Measurements from ENCODE around the gene AGBL1.

- no peak for TF ChIP-seq CTCF (IDR thresholded peaks at IDR 0.05)
- TF ChIP-seq USF2 (IDR thresholded peaks at IDR 0.05) = no peak
- no peak for TF ChIP-seq FOSB (CRISPR knock-in tag; IDR thresholded peaks at IDR 0.05)
- TF ChIP-seq POLR2A (IDR thresholded peaks at IDR 0.05; ENCODE audit: low read length) = no peak
- no peak for TF ChIP-seq SMC3 (IDR thresholded peaks at IDR 0.05)
- TF ChIP-seq PBX3 (IDR thresholded peaks at IDR 0.05) = no peak
- TF ChIP-seq NFE2L2 (conservative IDR thresholded peaks at IDR 0.05; ENCODE audit: low read length) = no peak
- TF ChIP-seq RNF2 (IDR thresholded peaks at IDR 0.05; ENCODE audit: borderline replicate concordance, low read depth) = no peak
- no peak for TF ChIP-seq REST (IDR thresholded peaks at IDR 0.05)
- no peak for TF ChIP-seq EP300 (IDR thresholded peaks at IDR 0.05)
- TF ChIP-seq MAX (IDR thresholded peaks at IDR 0.05) = no peak
- no peak for TF ChIP-seq ZFP36 (IDR thresholded peaks at IDR 0.05; ENCODE audit: borderline replicate concordance, partially characterized antibody)
- no peak for TF ChIP-seq BHLHE40 (IDR thresholded peaks at IDR 0.05; ENCODE audit: low read depth, low read length)
- no peak for TF ChIP-seq MAZ (IDR thresholded peaks at IDR 0.05; ENCODE audit: borderline replicate concordance, low read depth, low read length)
These were observed 24.0 kb upstream of the AGBL1 start for GRCh38 chr15:86055688-86056087.

All from A549 (cell line).